ENCODE results near the gene RNASE7.

The RNASE7 gene

GRCh38 chr14:21086908-21087293 lies 44.7 kb downstream of the RNASE7 start:
- no peak for DNase-seq (ENCODE audit: low read depth in 2 of 2)

GRCh38 chr14:21087294-21088091 lies 45.3 kb downstream of the RNASE7 start:
- no peak for DNase-seq (ENCODE audit: low read depth in 2 of 2)

GRCh38 chr14:21088687-21089086 lies 46.5 kb downstream of the RNASE7 start:
- no peak for DNase-seq (ENCODE audit: low read depth in 2 of 2)

- no peak for DNase-seq (ENCODE audit: low read depth in 2 of 2)
Observed at GRCh38 chr14:21089271-21089670, 47.1 kb downstream of the RNASE7 start.

- DNase-seq (ENCODE audit: low read depth in 2 of 2) = no peak
Observed at GRCh38 chr14:21089877-21090193, 47.7 kb downstream of the RNASE7 start.

- peak in 1 of 2 donors; percentile 53 for DNase-seq (ENCODE audit: low read depth in 2 of 2)
Observed at GRCh38 chr14:21090194-21090939, 48.2 kb downstream of the RNASE7 start.

GRCh38 chr14:21090940-21091663 lies 48.9 kb downstream of the RNASE7 start:
- DNase-seq (ENCODE audit: low read depth in 2 of 2) = no peak

- DNase-seq (ENCODE audit: low read depth in 2 of 2) = no peak
Observed at GRCh38 chr14:21091821-21092272, 49.7 kb downstream of the RNASE7 start.

- DNase-seq (ENCODE audit: low read depth in 2 of 2) = peak; percentile 82 to 90
Observed at GRCh38 chr14:21092273-21093011, 50.3 kb downstream of the RNASE7 start.

GRCh38 chr14:21093018-21093417 lies 50.9 kb downstream of the RNASE7 start:
- DNase-seq (ENCODE audit: low read depth in 2 of 2) = no peak

All from stimulated activated CD4-positive, alpha-beta T cell treated with anti-CD3 and anti-CD28 coated beads, Interleukin-4, amount 100 ng/mL, for 48 hours (primary cell).